ENCODE results near the gene FAM124A.

DNA sequence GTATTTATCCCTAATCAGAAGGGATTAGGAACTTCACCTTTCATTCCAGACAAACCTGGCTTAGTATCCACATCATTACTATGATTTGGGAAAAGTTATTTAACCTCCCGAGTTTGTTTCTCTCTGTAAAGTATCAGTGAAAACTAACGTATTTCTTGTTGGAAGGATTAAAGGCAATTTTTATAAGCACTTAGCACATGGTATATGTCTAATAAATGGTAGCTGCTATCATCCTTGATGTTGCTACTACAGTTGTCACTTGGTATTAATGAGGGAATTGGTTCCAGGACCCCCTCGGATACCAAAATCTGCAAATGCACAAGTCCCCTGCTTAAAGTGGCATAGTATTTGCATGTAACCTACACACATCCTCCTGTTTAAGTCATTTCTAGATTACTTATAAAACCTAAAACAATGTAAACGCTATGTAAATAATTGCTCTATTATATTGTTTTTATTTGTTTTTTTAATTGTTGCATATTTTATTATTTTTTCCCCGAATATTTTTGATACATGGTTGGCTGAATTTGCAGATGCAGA is 42.7 kb upstream of the FAM124A start:
- TF ChIP-seq NR2C2 (IDR thresholded peaks at IDR 0.05; ENCODE audit: borderline replicate concordance, control insufficient read depth, insufficient read length, low read depth) (no peak), CEBPB (IDR thresholded peaks at IDR 0.05; ENCODE audit: borderline replicate concordance in 1 of 2, low read depth in 2 of 2, low read length in 2 of 2) (no peak), RCOR1 (conservative IDR thresholded peaks at IDR 0.05; ENCODE audit: low read depth, low read length) (no peak)
- TF ChIP-seq, protein P1, sequence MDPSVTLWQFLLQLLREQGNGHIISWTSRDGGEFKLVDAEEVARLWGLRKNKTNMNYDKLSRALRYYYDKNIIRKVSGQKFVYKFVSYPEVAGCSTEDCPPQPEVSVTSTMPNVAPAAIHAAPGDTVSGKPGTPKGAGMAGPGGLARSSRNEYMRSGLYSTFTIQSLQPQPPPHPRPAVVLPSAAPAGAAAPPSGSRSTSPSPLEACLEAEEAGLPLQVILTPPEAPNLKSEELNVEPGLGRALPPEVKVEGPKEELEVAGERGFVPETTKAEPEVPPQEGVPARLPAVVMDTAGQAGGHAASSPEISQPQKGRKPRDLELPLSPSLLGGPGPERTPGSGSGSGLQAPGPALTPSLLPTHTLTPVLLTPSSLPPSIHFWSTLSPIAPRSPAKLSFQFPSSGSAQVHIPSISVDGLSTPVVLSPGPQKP (IDR thresholded peaks at IDR 0.05; ENCODE audit: low read depth, low read length): no peak

Measured in GM12878 (cell line).